HCEC 1CT (cell line): Measurements from ENCODE around the gene L1CAM.

Experiments used
- DNase-seq: peaks from one replicate; pipeline ENCODE4 v3.0.0-alpha.2; 2017

The L1CAM gene

GRCh38 chrX:153902385-153902784 lies 16.4 kb upstream of the L1CAM start:
- DNase-seq, result no peak

GRCh38 chrX:153901753-153902140 lies 15.8 kb upstream of the L1CAM start:
- DNase-seq, result no peak

- DNase-seq, result peak; percentile 77
These were observed 15.1 kb upstream of the L1CAM start for GRCh38 chrX:153900831-153901752.

GRCh38 chrX:153897899-153898298 lies 11.9 kb upstream of the L1CAM start:
- no peak for DNase-seq

GRCh38 chrX:153889123-153889522 lies 3.1 kb upstream of the L1CAM start:
- no peak for DNase-seq

- DNase-seq, result no peak
These were observed 2.4 kb upstream of the L1CAM start for GRCh38 chrX:153888344-153888743.

GRCh38 chrX:153887385-153887784 lies 1.4 kb upstream of the L1CAM start:
- DNase-seq, result no peak

- no peak for DNase-seq
These were observed 942 bp upstream of the L1CAM start for GRCh38 chrX:153886915-153887314.

GRCh38 chrX:153885208-153885787 lies 675 bp downstream of the L1CAM start:
- no peak for DNase-seq

- DNase-seq, result no peak
These were observed 1.4 kb downstream of the L1CAM start for GRCh38 chrX:153884590-153884989.

- no peak for DNase-seq
These were observed 1.8 kb downstream of the L1CAM start for GRCh38 chrX:153884136-153884535.

GRCh38 chrX:153883163-153883843 lies 2.7 kb downstream of the L1CAM start:
- DNase-seq, result no peak

- no peak for DNase-seq
These were observed 3.4 kb downstream of the L1CAM start for GRCh38 chrX:153882557-153882956.

GRCh38 chrX:153882086-153882498 lies 3.9 kb downstream of the L1CAM start:
- DNase-seq, result peak; percentile 9

- DNase-seq, result no peak
These were observed 4.7 kb downstream of the L1CAM start for GRCh38 chrX:153881281-153881680.

- DNase-seq, result no peak
These were observed 5.5 kb downstream of the L1CAM start for GRCh38 chrX:153880440-153880815.

- DNase-seq, result no peak
These were observed 6.1 kb downstream of the L1CAM start for GRCh38 chrX:153879741-153880439.

- DNase-seq, result no peak
These were observed 6.9 kb downstream of the L1CAM start for GRCh38 chrX:153878969-153879653.

GRCh38 chrX:153878345-153878744 lies 7.6 kb downstream of the L1CAM start:
- no peak for DNase-seq

GRCh38 chrX:153877571-153878261 lies 8.3 kb downstream of the L1CAM start:
- DNase-seq, result no peak

GRCh38 chrX:153876112-153876491 lies 9.9 kb downstream of the L1CAM start:
- DNase-seq, result no peak
